Right cardiac atrium (tissue), 5 donors: Measurements from ENCODE around the gene TSKU. TPM values are rescaled to one million over a fixed set of nuclear protein-coding genes. Genes with fewer than 3 reads are reported as not detected.

Experiments used
- ATAC-seq, 2 donors: fragments of 200-7000 bp; cut with Tn5 transposase; one replicate each; pipeline versions ENCODE4 v1.8.0 to v1.9.1; 2020; ENCODE audit warnings: moderate library complexity in 2 of 2, mild to moderate bottlenecking in 1 of 2
- DNase-seq, 3 donors: peaks; one replicate each; pipeline ENCODE4 v3.0.0-alpha.2; 2020
- H3K27ac ChIP-seq: one replicate; pipeline ENCODE4 v1.5.1; 2013; ENCODE audit warnings: mild to moderate bottlenecking, low read length, control low read depth, moderate library complexity
- H3K27me3 ChIP-seq: one replicate; pipeline ENCODE4 v1.6.1; 2013; ENCODE audit not compliant: control insufficient read depth, insufficient read depth
- H3K4me1 ChIP-seq: one replicate; pipeline ENCODE4 v1.6.1; 2013; ENCODE audit warnings: low read length; ENCODE audit not compliant: control insufficient read depth, insufficient read depth
- H3K4me3 ChIP-seq: one replicate; pipeline ENCODE4 v1.5.1; 2013; ENCODE audit warnings: low read length, control low read depth
- H3K9me3 ChIP-seq: one replicate; pipeline ENCODE4 v1.6.1; 2013; ENCODE audit warnings: low read length; ENCODE audit not compliant: control insufficient read depth
- WGBS: extraction: QIAGEN DNeasy Blood & Tissue Kit; methylation state at CpG from one replicate; pipeline ENCODE4 v1.1.7; 2013; 5-methylcytosine and 5-hydroxymethylcytosine counted together
- intact Hi-C, 4 donors: fragments of 100-400 bp; cut with DNase I; formaldehyde crosslinking; loops; one replicate each; pipeline versions ENCODE4 v1.11.0 to v1.14.0; 2022 to 2023
- polyA plus RNA-seq: library from polyadenylated mRNA; stranded (reverse); fragments of 200-250 nt; gene quantifications from one replicate; pipeline ENCODE4 v1.2.3, GENCODE V29; 2013
- total RNA-seq, 4 donors: library from RNA; stranded (reverse); fragmentation: NEBNext Ultra II Directional; extraction: Animal tissue kit (Norgen Biotek cat#: 25700); gene quantifications; one replicate each; pipeline ENCODE4 v1.2.1, GENCODE V29; 2021
- donor health status: healthy with polysubstance abuse.
- donor health status: DM: no; HTN: yes; CAD: no.
- donor health status: DM: no; HTN: no; CAD: no.
- donor health status: DM: no; HTN: yes; CAD: no; lungs with severe emphysema.
- donor health status: DM: yes; HTN: yes; CAD: no.

The TSKU gene
- total and polyA plus RNA-seq, 5 donors, result 10.6 to 26.8 (median 14.1) TPM

DNA sequence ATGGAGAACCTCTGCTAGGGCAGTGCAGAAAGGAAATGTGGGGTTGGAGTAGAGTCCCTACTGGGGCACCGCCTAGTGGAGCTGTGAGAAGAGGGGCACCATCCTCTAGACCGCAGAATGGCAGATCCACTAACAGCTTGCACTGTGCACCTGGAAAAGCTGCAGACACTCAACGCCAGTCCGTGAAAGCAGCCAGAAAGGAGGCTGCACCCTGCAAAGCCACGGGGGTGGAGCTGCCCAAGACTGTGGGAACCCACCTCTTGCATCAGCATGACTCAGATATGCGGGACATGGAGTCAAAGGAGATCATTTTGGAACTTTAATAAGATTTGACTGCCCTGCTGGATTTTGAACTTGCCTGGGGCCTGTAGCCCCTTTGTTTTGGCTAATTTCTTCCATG is 8.7 kb downstream of the TSKU start:
- WGBS, result 83% methylated on average over 6 of the region's 6 CpGs
- Histone ChIP-seq H3K4me3 (no peak overlapping the region), H3K4me1 (peaks cover 12% of the 10 kb centered on the region), H3K27me3 (no peaks in the 10 kb centered on the region), H3K9me3 (no peaks in the 10 kb centered on the region), H3K27ac (no peak overlapping the region)
- intact Hi-C loops, result no loop called here
- ATAC-seq (no peak), DNase-seq (peak in 1 of 3 donors; percentile 58)

DNA sequence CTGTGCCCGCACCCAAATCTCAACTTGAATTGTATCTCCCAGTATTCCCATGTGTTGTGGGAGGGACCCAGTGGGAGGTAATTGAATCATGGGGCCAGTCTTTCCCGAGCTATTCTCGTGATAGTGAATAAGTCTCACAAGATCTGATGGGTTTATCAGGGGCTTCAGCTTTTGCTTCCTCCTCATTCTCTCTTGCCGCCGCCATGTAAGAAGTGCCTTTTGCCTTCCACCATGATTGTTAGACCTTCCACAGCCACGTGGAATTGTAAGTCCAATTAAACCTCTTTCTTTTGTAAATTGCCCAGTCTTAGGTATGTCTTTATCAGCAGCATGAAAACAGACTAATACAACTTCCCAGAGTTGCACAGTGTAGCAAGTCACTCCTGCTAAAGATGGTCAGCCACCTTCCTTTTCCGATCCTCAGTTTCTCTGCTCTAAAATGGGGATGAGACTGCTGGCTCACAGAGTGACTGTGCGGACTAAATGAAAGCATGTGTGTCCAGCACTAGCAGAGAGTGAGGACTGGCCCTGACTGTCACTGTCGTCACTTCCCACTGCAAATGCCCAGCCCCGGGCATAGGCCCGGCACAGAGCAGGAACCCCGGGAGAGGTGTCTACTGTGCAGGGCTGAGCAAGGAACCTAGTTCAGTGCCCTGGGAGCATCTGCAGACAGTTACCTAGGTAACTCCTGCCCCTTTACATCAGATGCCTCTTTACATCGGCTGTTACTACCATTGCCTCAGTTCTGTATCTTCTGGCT is 9.5 kb downstream of the TSKU start:
- H3K4me3 ChIP-seq, result no peak overlapping the region
- no peak for ATAC-seq
- H3K4me1 ChIP-seq, result peaks cover 12% of the 10 kb centered on the region
- no peak for DNase-seq
- H3K27me3 ChIP-seq, result no peaks in the 10 kb centered on the region
- no peak overlapping the region for H3K27ac ChIP-seq
- intact Hi-C loops, result no loop called here
- H3K9me3 ChIP-seq, result no peaks in the 10 kb centered on the region
- WGBS, result 89% methylated on average over 13 of the region's 13 CpGs

- ATAC-seq, result no peak
- peaks cover 12% of the 10 kb centered on the region for H3K4me1 ChIP-seq
- no peaks in the 10 kb centered on the region for H3K9me3 ChIP-seq
These were observed 10.5 kb downstream of the TSKU start for GRCh38 chr11:76793391-76794291.

GRCh38 chr11:76794371-76795289 is 11.5 kb downstream of the TSKU start:
- WGBS, result 91% methylated on average over 12 of the region's 12 CpGs
- Histone ChIP-seq H3K4me1 (peaks cover 7% of the 10 kb centered on the region), H3K4me3 (no peak overlapping the region), H3K27me3 (no peaks in the 10 kb centered on the region), H3K9me3 (no peaks in the 10 kb centered on the region), H3K27ac (no peak overlapping the region)
- DNase-seq (no peak), ATAC-seq (no peak)
- intact Hi-C loops, result no loop called here

More at GRCh38 chr11:76793391-76794291, 10.5 kb downstream of the TSKU start:
- Histone ChIP-seq H3K4me3 (no peak overlapping the region), H3K27ac (no peak overlapping the region), H3K27me3 (no peaks in the 10 kb centered on the region)
- intact Hi-C loops, result no loop called here
- DNase-seq, result no peak
- WGBS, result 69% methylated on average over 9 of the region's 9 CpGs

- no peak overlapping the region for H3K4me3 ChIP-seq
- H3K9me3 ChIP-seq, result no peaks in the 10 kb centered on the region
- H3K27ac ChIP-seq, result no peak overlapping the region
- WGBS, result 84% methylated on average over 21 of the region's 21 CpGs
- H3K4me1 ChIP-seq, result peaks cover 3% of the 10 kb centered on the region
- DNase-seq, result no peak
- intact Hi-C loops, result no loop called here
- no peaks in the 10 kb centered on the region for H3K27me3 ChIP-seq
- no peak for ATAC-seq
These were observed 12.3 kb downstream of the TSKU start for GRCh38 chr11:76795290-76795935.

- WGBS, result 93% methylated on average over 26 of the region's 26 CpGs
These were observed 12.8 kb downstream of the TSKU start for GRCh38 chr11:76795936-76796441.

DNA sequence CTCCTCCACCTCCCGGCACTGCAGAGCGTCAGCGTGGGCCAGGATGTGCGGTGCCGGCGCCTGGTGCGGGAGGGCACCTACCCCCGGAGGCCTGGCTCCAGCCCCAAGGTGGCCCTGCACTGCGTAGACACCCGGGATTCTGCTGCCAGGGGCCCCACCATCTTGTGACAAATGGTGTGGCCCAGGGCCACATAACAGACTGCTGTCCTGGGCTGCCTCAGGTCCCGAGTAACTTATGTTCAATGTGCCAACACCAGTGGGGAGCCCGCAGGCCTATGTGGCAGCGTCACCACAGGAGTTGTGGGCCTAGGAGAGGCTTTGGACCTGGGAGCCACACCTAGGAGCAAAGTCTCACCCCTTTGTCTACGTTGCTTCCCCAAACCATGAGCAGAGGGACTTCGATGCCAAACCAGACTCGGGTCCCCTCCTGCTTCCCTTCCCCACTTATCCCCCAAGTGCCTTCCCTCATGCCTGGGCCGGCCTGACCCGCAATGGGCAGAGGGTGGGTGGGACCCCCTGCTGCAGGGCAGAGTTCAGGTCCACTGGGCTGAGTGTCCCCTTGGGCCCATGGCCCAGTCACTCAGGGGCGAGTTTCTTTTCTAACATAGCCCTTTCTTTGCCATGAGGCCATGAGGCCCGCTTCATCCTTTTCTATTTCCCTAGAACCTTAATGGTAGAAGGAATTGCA is 13.5 kb downstream of the TSKU start:
- H3K27me3 ChIP-seq, result no peaks in the 10 kb centered on the region
- intact Hi-C loops, result no loop called here
- H3K9me3 ChIP-seq, result no peaks in the 10 kb centered on the region
- 90% methylated on average over 20 of the region's 20 CpGs for WGBS
- H3K4me3 ChIP-seq, result no peak overlapping the region
- H3K27ac ChIP-seq, result no peak overlapping the region
- peaks cover 3% of the 10 kb centered on the region for H3K4me1 ChIP-seq
- DNase-seq (no peak), ATAC-seq (no peak)

More at GRCh38 chr11:76795936-76796441, 12.8 kb downstream of the TSKU start:
- ATAC-seq (no peak), DNase-seq (no peak)
- Histone ChIP-seq H3K4me1 (peaks cover 3% of the 10 kb centered on the region), H3K27me3 (no peaks in the 10 kb centered on the region), H3K4me3 (no peak overlapping the region), H3K9me3 (no peaks in the 10 kb centered on the region), H3K27ac (no peak overlapping the region)
- intact Hi-C loops, result no loop called here

- H3K4me1 ChIP-seq, result peaks cover 3% of the 10 kb centered on the region
- WGBS, result 91% methylated on average over 11 of the region's 11 CpGs
- no peak for ATAC-seq
- H3K27me3 ChIP-seq, result no peaks in the 10 kb centered on the region
- DNase-seq, result no peak
- H3K27ac ChIP-seq, result no peak overlapping the region
- H3K4me3 ChIP-seq, result no peak overlapping the region
- H3K9me3 ChIP-seq, result no peaks in the 10 kb centered on the region
- intact Hi-C loops, result loop anchor here in 3 of 4 donors (2.0 kb wide), 2 partner anchors 63 to 65 kb away; no protein-coding TSS in a partner anchor
These were observed 14.4 kb downstream of the TSKU start for GRCh38 chr11:76797341-76798201.

DNA sequence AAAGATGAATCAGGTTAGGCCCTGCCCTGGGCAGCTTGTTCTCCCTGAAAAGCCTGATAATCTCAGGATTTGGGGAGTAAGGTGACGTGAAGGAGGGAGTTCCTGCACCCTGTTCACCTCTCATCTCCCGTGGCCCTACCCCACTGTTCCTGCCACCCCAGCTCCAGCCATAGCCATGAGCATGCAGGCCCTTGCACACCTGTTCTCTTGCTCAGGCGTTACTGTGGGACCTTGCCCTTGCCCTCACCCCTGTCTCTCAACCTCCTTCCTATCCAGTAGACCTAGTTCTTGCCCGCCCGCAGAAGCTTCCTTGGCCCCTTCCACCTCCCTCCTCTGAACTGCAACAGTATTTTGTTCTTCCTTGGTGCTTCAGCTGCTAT is 15.0 kb downstream of the TSKU start:
- no peak for ATAC-seq
- Histone ChIP-seq H3K27me3 (no peaks in the 10 kb centered on the region), H3K4me3 (no peak overlapping the region), H3K9me3 (no peaks in the 10 kb centered on the region), H3K4me1 (peaks cover 3% of the 10 kb centered on the region), H3K27ac (no peak overlapping the region)
- 94% methylated on average over 5 of the region's 5 CpGs for WGBS
- no peak for DNase-seq
- intact Hi-C loops, result loop anchor here in 3 of 4 donors (2.0 kb wide), 2 partner anchors 63 to 65 kb away; no protein-coding TSS in a partner anchor
